Suprapubic skin (tissue), 4 donors: Measurements from ENCODE around the gene VWF. TPM values are rescaled to one million over a fixed set of nuclear protein-coding genes. Genes with fewer than 3 reads are reported as not detected.
A peak's percentile ranks its signal among the peaks of the same experiment; 100 is the strongest.

Source experiments
- DNase-seq, 2 donors: peaks; one replicate each; pipeline ENCODE4 v3.0.0-alpha.2; 2019; ENCODE audit warnings: low spot score in 2 of 2
- H3K27ac ChIP-seq: fragments of 200-600 bp; sonication (generic); one replicate; pipeline ENCODE4 v1.5.1; 2019
- H3K27me3 ChIP-seq: fragments of 200-600 bp; sonication (generic); one replicate; pipeline ENCODE4 v1.5.1; 2019
- H3K36me3 ChIP-seq: fragments of 200-600 bp; sonication (generic); one replicate; pipeline ENCODE4 v1.5.1; 2019
- H3K4me1 ChIP-seq: fragments of 200-600 bp; sonication (generic); one replicate; pipeline ENCODE4 v1.5.1; 2019
- H3K4me3 ChIP-seq: fragments of 200-600 bp; sonication (generic); one replicate; pipeline ENCODE4 v1.5.1; 2019; ENCODE audit warnings: mild to moderate bottlenecking
- H3K9me3 ChIP-seq: fragments of 200-600 bp; sonication (generic); one replicate; pipeline ENCODE4 v1.5.1; 2019
- EP300 ChIP-seq: sonication (generic); formaldehyde crosslinking; IDR thresholded peaks from one replicate; pipeline ENCODE4 v1.6.1; 2017; ENCODE audit warnings: antibody characterized with exemption
- POLR2A ChIP-seq, 2 donors: fragments of 450-650 bp; IDR thresholded peaks; one replicate each; pipeline ENCODE4 v1.6.1; 2017; ENCODE audit warnings: antibody characterized with exemption in 2 of 2, mild to moderate bottlenecking in 2 of 2, moderate library complexity in 2 of 2
- POLR2AphosphoS5 ChIP-seq, 3 donors: sonication (generic); formaldehyde crosslinking; IDR thresholded peaks; one replicate each; pipeline ENCODE4 v1.6.1; 2017; ENCODE audit warnings: antibody characterized with exemption in 3 of 3
- WGBS: methylation state at CpG from one replicate; pipeline ENCODE4 v1.1.5; 2018; 5-methylcytosine and 5-hydroxymethylcytosine counted together
- total RNA-seq, 4 donors: library from RNA; depleted of rRNA; stranded (reverse); fragments of >200 nt; gene quantifications; one replicate each; pipeline ENCODE4 v1.1.0, GENCODE V29; 2016
- TF ChIP-seq, protein P1 (sequence below), 2 donors: fragments of 200-600 bp in 1 of 2; fragments of 450-650 bp in 1 of 2; sonication (generic) in 1 of 2; IDR thresholded peaks; one replicate each; pipeline ENCODE4 v1.5.1; 2016 to 2019; ENCODE audit warnings: antibody characterized with exemption in 2 of 2, mild to moderate bottlenecking in 1 of 2, moderate library complexity in 1 of 2

The VWF gene
- total RNA-seq, 4 donors from 2014 or later = 35.5 to 91.7 (median 61.7) TPM

DNA sequence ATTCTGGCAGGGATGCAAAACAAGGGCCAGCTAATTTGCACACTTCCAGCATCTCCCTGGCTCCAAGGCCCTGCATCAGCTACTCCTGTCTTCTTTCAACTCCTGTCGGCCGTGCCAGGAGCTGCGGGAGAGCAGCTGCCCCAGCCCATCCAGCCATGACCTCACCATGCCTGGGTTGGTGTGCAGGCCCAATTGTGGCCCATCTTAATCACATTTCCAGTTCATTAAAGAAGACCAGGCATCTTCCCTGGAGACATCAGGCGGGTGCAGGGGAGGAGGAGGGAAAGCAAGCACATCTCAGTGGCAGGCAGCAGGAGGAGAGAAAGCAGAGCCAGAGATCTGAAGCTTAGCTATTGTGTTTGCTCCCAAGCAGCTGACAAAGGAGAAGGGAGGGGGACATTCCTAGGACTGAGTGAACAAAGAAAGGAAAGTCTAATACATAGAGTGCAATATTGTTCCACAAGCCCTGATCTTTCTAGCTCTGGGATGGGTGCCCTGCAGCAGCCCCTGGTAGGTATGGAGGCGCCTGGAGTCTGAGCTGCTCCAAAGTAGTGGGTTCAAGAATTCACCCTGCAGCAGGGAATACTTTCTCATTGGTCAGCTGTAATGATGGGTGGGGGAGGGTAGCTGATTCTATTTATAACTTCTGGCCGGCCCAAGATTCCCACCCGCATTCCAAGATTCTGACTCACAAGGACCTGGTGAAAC lies 40.1 kb downstream of the VWF start:
- DNase-seq = peak; percentile 31 to 39
- H3K4me1 ChIP-seq = peaks cover 36% of the 10 kb centered on the region
- 55% methylated on average over 4 of the region's 7 CpGs for WGBS
- H3K36me3 ChIP-seq = no peaks in the 10 kb centered on the region
- no peak overlapping the region for H3K4me3 ChIP-seq
- H3K27me3 ChIP-seq = no peaks in the 10 kb centered on the region
- no peaks in the 10 kb centered on the region for H3K9me3 ChIP-seq
- TF ChIP-seq, protein P1, sequence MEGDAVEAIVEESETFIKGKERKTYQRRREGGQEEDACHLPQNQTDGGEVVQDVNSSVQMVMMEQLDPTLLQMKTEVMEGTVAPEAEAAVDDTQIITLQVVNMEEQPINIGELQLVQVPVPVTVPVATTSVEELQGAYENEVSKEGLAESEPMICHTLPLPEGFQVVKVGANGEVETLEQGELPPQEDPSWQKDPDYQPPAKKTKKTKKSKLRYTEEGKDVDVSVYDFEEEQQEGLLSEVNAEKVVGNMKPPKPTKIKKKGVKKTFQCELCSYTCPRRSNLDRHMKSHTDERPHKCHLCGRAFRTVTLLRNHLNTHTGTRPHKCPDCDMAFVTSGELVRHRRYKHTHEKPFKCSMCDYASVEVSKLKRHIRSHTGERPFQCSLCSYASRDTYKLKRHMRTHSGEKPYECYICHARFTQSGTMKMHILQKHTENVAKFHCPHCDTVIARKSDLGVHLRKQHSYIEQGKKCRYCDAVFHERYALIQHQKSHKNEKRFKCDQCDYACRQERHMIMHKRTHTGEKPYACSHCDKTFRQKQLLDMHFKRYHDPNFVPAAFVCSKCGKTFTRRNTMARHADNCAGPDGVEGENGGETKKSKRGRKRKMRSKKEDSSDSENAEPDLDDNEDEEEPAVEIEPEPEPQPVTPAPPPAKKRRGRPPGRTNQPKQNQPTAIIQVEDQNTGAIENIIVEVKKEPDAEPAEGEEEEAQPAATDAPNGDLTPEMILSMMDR (IDR thresholded peaks at IDR 0.05) = no peak
- TF ChIP-seq POLR2A (IDR thresholded peaks at IDR 0.05) = no peak
- TF ChIP-seq POLR2AphosphoS5 (IDR thresholded peaks at IDR 0.05) = no peak
- TF ChIP-seq EP300 = no peak
- H3K27ac ChIP-seq = no peak overlapping the region

DNA sequence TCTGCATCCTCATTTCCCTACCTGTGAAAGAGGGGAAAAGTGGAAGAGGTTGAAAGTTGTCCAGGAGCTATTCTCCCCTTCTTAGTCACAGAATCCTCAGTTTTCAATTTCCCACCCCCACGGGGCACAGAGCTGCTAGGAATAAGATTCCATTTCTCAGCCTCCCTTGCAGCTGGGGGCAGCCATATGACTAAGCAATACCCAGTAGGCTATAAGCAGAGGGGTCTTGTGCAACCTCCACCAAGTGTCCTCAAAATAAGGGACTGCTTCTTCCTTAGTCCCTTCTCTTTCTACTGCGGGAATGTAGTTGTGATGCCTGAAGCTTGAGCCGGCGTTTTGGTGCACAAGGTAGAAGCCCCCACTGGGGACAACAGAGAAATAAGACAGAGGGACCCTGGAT lies 40.9 kb downstream of the VWF start:
- no peak for TF ChIP-seq POLR2AphosphoS5 (IDR thresholded peaks at IDR 0.05)
- no peak for TF ChIP-seq POLR2A (IDR thresholded peaks at IDR 0.05)
- TF ChIP-seq, protein P1 (IDR thresholded peaks at IDR 0.05) = no peak
- TF ChIP-seq EP300 = no peak
- Histone ChIP-seq H3K27me3 (no peaks in the 10 kb centered on the region), H3K27ac (no peak overlapping the region), H3K9me3 (no peaks in the 10 kb centered on the region), H3K36me3 (no peaks in the 10 kb centered on the region), H3K4me3 (no peak overlapping the region), H3K4me1 (peaks cover 36% of the 10 kb centered on the region)
- DNase-seq = peak in 1 of 2 donors; percentile 11
- WGBS = 65% methylated on average over 3 of the region's 4 CpGs

DNA sequence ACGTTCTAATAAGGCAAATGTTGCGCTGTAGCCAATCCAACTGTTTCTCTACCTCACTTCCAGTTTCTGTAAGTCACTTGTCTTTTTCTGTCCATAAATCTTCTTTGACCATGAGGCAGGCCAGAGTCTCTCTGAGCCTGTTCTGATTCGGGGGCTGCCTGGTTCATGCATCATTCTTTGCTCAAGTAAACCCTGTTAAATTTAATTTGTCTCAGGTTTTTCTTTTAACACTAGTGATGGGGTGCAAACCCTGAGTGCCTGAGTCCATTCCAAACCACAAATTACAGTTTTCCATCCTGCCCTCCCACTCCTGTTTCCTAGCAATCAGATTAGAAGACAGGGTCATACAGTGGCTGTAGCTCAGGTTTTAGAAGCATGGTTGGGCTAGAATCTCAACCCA lies 41.9 kb downstream of the VWF start:
- no peak overlapping the region for H3K4me3 ChIP-seq
- TF ChIP-seq POLR2AphosphoS5 (IDR thresholded peaks at IDR 0.05) (no peak), EP300 (no peak)
- TF ChIP-seq, protein P1 (IDR thresholded peaks at IDR 0.05) = no peak
- peaks cover 39% of the 10 kb centered on the region for H3K4me1 ChIP-seq
- H3K27ac ChIP-seq = no peak overlapping the region
- H3K27me3 ChIP-seq = no peaks in the 10 kb centered on the region
- DNase-seq = no peak
- H3K36me3 ChIP-seq = no peaks in the 10 kb centered on the region
- WGBS = 86% methylated on average over 3 of the region's 3 CpGs
- no peaks in the 10 kb centered on the region for H3K9me3 ChIP-seq

DNA sequence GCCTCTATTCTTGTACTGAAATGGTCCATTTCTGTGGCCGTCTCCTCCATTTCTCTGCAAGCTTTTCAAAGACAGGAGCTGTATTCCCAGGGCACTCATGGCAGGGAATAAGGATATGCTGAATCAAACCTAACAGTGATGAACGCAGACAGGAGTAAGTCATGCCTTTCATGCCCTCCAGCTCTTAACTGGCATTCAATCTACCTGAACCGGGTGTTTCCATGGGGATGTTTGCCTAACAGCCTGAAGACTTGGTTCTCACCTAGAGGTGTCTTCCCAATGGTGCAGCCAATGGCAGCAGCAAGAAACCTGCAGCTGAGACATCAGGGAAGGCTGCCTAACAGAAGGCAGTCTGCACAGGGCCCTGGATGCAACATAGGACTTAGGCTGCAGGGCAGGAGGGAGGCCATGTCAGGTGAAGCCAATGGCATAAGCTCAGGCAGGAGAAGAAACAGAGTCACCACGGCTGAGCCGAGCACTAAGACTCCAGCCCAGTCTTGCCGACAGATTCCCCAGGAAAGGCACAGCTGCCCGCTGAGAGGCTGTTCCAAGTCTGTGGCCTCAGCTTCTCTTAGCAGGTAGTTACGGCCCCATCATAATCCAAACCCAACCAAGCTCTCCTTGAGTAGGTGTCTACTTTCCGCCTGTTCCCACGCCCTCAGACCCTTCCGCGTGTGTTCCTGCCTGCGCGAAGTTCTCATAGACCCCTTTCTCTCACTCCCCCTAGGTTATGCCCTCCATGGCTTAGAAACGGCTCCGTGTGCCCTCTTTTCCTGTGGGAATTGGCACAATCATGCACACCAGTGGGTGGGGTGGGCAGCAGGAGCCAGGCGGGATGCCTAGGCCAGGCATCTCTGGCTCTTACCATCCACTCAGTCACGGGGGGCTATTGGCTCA lies 44.1 kb downstream of the VWF start:
- Histone ChIP-seq H3K9me3 (no peaks in the 10 kb centered on the region), H3K36me3 (no peaks in the 10 kb centered on the region), H3K4me1 (peaks cover 43% of the 10 kb centered on the region), H3K27ac (no peak overlapping the region), H3K4me3 (no peak overlapping the region), H3K27me3 (no peaks in the 10 kb centered on the region)
- TF ChIP-seq POLR2AphosphoS5 (IDR thresholded peaks at IDR 0.05) (no peak), POLR2A (IDR thresholded peaks at IDR 0.05) (no peak), EP300 (no peak)
- TF ChIP-seq, protein P1 (IDR thresholded peaks at IDR 0.05) = no peak
- no peak for DNase-seq
- WGBS = 80% methylated on average over 18 of the region's 18 CpGs
